Left hindlimb (tissue), 1 donor: Measurements from ENCODE around the gene GIMAP6.
"Not testable (repeated sequence)": the region's sequence is repeated elsewhere in the genome, so short reads cannot be mapped to it uniquely, and the experiment has no call there.

ENCODE experiments used
- DNase-seq: peaks from one replicate; pipeline ENCODE4 v3.0.0-alpha.2; 2018

Gene GIMAP6

DNA sequence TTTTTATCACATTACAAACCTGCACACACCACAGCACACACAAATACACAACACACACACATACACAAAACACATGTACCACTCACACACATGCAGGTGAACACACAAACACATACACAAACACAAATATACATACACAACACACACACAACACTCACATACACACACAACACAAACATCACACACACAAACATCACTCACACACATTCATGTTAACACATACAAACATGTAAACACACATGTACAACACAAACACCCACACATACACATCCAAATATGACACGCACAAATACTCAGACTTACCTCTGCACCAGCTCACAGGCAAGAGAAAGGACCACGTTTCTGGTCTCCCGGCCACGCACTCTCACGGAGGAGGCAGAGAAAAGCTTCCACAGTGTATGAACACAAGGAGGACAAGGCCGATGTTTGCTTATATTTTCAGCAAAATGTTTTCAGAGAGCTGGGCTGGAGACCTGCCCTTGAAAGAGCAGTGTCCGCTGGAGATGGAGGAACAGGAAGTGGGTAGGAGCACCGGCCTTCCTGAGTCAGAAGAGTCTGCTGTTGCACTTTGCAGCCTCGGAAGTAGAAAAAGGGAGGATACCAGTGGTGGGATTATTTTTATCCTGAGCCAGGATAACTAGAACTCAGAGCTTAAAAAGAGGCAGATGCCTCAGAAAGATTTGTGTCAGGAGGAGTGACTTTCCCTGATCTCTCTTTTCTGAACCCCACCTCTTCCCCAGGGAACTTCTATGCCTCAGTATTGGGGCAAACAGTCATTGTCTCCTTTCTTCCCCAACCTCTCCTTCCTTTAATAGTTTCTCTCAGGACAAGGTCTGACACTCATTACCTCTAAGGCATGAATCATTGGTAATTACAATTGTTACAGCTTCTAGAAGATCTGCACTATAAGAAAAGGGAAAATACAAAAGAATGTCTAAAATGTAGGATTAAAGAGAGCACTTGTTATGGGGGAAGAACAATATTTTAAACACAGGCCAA, at the start of gene GIMAP6:
Gene GIMAP6 (minus strand): TSS at position 520 of the 999 bp plus-strand sequence. CDS start 2,243 bp downstream, outside the sequence.
- DNase-seq = no peak

DNA sequence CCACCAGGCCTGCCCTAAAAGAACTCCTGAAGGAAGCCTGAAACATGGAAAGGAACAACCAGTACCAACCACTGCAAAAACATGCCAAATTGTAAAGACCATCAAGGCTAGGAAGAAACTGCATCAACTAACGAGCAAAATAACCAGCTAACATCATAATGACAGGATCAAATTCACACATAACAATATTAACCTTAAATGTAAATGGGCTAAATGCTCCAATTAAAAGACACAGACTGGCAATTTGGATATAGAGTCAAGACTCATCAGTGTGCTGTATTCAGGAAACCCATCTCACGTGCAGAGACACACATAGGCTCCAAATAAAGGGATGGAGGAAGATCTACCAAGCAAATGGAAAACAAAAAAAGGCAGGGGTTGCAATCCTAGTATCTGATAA, 48.2 kb upstream of the GIMAP6 start:
- DNase-seq = not testable (repeated sequence)

DNA sequence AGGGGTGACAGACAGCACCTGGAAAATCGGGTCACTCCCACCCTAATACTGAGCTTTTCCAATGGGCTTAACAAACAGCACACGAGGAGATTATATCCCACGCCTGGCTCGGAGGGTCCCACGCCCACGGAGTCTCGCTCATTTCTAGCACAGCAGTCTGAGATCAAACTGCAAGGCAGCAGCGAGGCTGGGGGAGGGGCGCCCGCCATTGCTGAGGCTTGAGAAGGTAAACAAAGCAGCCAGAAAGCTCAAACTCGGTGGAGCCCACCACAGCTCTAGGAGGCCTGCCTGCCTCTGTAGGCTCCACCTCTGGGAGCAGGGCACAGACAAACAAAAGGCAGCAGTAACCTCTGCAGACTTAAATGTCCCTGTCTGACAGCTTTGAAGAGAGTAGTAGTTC, 46.4 kb upstream of the GIMAP6 start:
- DNase-seq = not testable (repeated sequence)

DNA sequence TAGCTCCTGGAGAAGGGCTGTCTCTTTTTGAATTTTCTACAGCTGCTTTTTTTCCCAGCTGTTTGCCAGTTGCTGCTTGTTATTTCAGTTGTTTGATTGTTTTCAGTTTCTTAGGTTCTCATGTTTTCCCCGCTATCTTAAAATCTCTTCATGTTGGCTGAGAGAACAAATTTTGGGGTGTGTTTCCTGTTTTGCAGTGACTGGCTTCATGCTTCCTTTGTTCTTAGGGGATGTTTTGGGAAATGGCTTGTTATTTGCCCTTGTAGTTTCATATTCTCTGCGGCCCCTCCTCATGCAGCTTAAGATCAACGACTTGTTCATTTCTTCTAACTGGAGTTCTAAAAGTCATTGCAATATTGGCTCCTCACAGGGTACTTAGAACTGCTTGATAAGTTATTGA, 44.7 kb upstream of the GIMAP6 start:
- not testable (repeated sequence) for DNase-seq

DNA sequence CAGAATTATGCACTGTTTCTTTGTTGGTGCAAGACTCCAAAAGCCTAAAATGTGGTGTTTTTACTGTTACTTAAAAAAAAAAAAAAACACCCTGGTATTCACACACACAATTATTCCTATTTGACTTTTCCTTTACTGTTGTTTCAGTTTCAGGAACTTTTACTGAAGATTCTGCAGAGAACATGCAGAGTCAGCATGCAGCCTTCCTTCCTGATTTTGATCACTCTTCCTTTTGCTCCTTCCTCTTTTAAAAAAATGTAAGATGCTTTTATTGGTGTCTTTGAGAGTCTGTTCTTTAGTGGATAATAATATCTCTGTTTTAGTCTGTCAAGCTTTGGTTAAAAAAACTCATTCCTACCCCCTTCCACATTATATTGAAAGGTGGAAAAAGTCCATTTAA, 44.1 kb upstream of the GIMAP6 start:
- not testable (repeated sequence) for DNase-seq

DNA sequence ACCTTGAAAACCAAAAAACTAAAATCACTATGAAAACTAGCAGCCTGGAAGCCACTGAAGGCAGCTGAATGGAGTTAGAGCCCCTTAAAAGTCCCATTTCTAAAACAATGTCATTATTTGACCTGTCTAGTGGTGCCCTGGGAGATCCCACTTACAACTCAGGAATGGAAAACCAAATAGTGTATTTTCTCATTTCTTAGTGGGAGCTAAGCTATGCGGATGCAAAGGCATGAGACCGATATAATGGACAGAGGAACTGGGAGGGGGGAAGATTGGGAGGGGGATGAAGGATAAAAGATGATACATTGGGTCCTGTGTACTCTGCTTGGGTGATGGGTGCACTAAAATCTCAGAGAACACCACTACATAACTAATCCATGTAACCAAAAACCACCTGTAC, 43.5 kb upstream of the GIMAP6 start:
- DNase-seq = no peak

DNA sequence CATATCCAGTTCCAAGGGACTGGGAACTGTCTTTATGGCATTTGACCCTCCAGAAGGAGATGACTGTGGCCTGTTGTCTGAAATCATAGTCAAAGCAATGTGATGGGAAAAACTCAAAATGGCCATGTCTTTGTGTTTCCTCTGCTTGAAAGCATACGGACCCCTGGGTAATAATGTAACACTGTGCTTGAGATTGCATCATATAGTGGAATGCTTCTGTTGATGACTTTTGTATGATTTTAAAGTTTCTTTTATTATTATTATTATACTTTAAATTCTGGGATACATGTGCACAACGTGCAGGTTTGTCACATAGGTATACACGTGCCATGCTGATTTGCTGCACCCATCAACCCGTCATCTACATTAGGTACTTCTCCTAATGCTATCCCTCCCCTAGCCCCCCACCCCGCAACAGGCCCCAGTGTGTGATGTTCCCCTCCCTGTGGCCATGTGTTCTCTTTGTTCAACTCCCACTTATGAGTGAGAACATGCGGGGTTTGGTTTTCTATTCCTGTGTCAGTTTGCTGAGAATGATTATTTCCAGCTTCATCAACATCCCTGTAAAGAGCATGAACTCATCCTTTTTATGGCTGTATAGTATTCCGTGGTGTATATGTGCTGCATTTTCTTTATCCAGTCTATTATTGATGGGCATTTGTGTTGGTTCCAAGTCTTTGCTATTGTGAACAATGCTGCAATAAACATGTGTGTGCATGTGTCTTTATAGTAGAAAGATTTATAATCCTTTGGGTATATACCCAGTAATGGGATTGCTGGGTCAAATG, 39.8 kb upstream of the GIMAP6 start:
- DNase-seq = not testable (repeated sequence)

DNA sequence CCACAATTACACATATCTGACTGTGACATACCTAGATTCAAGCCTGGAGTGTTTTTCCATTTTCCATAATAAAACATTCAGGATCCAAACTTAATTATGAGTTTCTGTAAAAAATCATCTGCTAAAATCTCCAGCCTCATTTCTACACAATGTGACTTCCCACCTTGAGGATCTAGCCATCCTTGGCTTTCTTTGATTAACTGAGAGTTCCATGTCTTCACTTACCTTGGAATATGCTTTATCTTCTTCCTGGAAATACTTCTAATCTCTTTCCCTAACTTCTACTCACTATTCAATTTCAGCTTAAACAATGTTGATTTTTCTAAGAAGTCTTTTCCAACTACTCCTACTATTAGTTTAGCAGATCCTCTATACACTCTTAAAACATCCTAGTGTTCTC, 36.8 kb upstream of the GIMAP6 start:
- DNase-seq = no peak

DNA sequence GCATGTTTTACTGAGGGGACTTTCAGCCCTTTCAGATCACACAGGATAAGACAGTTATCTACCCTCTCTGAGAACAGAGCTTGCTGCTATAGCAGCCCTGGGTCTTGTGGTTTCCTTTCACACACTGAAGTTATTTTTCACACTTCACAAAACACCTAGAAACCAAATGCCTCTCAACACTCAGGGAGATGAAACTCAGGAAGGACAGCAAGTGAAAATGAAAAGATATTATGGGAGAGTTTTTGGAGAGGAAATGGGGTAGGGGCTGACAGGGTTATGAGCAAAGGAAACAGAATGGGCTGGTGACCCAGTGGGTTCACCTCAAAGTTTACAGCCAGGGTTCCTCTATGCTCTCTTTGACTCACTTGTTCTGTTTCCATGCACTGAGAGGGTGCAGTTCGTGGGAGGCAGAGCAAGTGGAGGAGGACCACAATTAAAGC, 36.3 kb upstream of the GIMAP6 start:
- no peak for DNase-seq

DNA sequence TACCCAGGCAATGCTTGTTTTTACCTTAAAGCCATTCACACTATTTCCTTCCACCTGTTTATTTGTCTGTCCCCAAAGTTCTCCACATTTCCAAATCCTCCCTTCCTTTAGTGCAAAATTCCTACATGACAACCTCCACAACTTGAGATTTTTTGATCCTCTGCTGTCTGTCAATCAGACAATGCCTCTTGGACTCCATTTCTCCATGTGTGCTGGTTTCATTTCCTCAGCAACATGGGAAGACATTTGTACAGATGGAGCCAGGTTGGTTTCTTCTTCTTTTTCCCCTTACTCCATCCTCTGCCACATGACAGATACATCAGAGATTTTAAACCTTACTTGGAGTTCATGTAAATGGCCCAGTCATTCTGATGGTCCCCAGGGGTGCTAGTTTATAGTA, 34.2 kb upstream of the GIMAP6 start:
- DNase-seq = no peak

DNA sequence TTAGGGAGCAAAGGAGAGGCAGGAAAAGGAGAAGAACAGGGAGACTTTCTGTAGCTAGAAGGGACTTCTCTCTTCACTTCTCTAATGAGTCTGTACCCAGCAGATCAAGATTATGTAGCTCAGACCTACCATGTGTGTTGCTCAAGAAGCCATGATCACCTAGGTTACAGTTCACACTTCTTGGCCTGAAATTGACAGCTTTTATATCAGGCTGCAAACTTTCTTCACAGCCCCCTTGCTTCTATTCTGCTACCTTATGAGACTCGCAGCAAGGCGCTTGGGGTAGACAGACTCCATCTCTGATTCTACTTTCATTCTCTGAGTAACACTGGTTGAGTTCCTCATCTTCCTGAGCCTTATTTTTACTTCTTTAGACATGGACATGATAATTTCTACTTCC, 33.7 kb upstream of the GIMAP6 start:
- no peak for DNase-seq

DNA sequence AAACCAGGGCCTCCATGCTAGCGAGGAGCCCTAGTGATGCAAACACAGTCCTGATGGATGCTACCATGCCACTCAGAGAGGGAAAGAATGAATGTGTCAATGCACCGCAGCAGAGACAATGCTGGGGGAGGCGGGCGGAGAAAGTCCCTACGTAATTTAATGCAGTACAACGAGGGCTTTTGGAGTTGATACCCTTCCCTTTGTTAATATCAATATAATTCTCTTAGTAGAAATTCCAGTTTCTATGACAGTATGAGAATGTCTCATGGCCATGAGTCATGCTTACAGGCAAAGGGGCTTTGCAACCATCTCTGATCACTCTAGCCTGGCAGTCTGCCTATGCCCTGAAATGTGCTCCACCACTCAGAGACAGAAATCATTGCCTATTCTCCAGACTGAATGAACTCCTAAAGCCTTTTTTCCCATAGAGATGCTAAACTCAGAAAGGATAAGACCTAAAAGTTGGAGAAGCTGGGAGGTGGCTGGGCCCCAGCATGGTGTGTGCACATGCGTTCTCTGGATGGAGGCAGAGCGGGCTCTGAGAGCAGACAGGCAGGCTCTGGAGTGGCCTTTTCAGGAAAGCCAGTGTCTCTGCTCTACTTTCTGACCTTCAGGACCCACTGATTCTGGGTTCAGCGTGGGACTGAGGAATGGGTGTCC, 33.0 kb upstream of the GIMAP6 start:
- no peak for DNase-seq

DNA sequence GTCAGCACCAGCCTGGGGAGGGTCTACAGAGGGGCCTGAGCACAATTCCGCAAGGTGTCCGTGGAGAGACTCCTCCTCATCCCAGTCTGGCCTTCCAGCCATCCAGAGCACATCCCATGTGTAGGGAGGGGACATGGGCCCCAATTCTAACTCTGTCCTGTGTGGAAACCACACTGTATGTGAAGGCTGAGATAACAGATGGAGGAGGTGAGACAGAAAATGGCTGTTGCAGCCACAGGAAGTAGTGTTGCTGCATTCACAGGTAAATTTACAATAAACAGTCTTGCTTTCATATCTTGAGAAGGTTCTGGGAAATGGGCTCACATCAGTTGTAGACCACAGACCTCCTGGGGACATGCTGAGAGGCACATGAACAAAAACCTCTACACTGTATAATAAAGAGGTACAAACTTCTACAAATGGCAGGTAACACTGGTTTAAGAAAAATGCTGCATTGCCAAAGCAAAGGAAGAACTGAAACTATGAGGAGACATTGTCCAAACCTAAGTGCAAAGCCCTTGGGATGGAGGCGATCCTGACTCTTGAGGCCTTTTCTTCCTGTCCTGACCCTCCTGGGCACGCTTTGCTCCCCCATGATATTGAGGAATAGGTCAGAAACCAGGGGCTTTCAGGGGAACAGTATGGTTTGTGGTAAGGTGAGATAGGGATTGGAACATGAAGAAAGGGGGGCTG, 31.8 kb upstream of the GIMAP6 start:
- DNase-seq = no peak

DNA sequence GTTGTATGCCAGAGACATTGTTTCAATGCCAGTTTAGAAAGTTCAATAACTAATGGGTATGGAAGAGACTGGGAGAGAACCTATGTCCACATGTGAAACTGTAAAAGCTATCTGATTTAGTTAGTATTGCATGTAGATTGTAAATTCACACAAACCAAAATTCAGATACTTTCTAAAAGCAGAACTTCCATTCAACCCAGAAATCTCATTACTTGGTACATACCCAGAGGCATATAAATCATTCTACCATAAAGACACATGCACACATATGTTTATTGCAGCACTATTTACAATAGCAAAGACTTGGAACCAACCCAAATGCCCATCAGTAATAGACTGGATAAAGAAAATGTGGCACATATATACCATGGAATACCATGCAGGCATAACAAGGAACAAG, 30.6 kb upstream of the GIMAP6 start:
- DNase-seq = not testable (repeated sequence)

DNA sequence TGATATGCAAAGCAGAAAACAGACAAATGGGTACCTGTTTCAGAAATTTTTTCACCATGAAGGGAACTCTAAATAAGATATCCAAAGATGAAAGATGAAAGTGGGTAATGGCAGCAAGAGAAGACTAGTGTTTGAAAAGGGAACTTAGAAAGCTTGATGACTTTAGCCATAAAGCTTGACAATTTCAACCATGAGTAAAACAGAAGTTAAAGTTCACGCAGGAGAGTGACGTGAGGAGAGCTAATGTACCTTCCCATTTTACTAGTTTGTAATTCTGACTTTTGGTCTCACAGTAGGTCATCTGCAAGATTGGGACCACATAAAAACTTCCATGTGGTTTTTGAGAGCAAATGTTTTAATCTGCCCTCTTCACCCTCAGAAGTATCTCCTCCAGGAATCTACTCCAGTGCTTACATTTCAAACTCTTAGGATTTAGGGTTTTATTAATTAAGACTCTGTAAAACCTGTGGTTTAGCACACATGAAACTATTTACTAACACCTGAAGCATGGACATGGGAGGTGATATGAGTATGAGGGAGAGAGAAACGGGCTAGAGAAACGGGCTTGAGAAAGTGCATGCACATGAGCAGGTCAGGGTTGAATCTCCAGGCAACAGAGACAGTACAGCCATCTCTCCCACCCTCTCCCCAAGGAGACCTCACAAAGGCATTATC, 28.9 kb upstream of the GIMAP6 start:
- no peak for DNase-seq

DNA sequence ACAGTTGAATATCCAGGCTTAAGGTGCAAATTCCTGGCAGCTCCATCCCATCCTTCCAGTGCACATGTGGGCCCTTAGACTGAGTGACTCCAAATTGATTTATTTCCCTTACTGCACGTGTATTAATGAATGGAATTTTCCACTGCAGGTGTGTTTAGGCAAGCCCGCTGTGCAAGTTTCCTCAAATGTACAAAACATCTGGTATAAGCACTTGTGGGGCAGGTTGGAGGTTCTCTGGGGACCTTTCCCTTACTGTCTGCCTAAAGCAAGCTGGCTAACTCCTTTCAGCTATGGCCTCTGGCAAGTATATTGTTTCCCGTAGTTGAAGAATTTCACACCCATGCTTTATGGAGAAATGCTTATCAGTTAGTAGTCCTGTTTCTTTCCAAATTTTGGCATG, 25.3 kb upstream of the GIMAP6 start:
- DNase-seq = no peak

DNA sequence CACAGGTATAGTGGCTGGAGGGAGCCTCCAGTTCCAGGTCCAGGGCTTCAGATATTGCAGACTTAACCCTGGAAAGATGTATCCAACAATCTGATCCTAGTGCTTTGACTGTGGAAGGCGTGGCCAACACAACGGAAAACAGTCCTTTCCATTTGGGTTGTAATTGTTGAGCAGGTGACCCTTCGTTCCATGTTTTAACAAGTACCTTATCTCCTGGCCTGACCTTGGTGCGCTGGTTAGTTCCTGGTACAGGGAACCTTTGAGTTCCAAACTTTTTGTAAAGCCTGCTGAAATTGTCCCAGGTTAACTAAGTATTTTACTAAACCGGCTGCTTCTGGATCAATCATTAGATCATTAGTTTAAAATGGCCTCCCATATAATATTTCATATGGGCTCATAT, 23.9 kb upstream of the GIMAP6 start:
- DNase-seq = no peak

DNA sequence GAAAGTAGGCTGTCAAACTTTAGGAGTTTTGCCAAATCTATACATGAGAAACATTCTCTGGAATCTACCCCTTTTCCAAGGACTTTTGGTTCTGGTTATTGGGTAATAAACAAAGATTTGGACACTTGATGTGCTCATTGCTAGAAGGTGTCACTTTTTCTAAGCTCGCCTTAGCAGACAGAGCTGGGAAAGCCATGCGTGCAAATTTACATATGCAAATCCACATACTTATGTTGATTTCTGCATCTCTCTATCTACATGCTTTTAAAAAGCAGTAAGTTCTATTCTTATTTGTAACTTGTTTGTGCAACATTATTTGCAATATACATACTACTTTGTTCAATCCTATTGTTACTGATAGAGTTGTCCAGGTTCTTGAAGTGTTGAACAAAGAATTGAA, 22.5 kb upstream of the GIMAP6 start:
- no peak for DNase-seq

DNA sequence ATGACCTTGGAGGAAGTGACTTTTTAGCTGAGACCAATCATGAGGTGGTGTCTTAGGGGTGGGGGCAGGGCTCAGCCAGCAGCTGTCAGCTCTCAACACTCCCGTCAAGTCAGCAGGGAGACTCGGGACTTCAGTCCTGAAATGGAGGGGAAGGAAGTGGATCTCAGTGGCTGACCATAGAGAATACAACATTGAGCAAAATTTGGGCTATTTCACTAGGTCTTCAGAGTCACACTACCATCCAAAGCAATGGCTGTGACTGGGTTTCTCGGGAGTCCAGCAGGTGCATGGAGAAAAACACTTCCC, 16.8 kb upstream of the GIMAP6 start:
- no peak for DNase-seq

DNA sequence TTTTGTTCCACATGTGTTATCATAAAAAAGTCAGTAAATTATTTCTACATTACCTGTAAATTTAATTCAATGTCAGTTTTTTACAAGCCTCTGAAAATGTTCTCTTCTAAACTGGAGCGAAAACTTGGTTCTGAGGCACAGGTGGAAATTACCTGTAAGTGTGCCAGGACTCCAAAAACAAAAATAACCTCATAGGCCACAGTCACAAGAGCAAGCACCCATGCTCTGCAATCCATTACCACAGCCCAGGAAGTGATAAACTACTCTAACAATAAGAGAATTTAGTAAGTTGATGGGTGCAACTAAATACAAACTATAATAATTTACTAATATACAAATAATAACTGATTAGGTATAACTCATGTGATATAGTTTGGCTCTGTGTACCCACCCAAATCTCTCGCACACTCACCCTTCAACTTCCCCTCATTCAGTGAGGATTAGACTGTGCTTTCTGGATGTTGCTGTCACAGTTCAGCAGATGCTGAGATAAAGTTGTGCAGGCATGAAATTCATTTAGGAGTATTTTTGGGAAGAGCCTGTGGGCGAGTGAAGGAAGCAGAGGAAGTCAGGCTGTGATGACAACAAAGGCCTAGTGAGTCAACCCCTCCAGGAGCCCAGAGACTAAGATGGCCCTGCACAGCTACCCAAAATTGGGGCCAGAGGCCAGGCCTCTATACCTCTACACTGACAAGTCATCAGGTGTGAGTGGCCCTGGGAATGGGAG, 16.3 kb upstream of the GIMAP6 start:
- no peak for DNase-seq

DNA sequence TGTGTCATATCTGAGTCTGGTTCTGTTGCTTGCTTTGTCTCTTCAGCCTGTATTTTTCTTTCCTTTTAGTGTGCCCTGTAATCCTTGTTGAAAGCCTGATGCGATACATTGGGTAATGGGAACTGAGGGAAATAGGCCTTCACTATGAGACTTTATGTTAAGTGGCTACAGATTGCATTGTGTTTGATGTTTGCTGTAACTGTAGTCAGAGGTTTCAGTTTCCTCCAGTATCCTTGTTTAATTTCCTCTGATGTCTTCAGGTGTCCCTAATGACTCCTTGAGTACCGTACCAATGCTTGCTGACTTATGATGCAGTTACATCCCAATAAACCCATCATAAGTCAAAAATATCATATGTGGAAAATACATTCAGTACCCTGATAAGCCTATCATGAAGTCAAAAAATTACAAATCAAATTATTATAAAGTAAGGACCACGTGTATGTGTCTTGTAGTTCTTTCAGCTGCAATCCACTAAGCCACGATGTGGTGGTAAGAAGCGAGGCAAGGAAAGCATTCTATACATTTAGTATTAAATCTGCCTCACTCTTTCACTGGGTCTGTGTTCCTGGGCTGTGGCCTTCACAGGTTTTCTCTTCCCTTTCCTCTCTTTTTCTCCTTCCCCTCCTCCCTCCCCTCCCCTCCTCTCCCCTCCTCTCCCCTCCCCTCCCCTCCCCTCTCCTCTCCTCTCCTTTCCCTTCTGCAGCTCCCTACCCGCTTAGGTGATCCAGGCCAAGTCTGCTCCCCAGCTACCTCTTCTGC, 13.3 kb upstream of the GIMAP6 start:
- no peak for DNase-seq
